ENCODE data around the gene MALT1.

DNA sequence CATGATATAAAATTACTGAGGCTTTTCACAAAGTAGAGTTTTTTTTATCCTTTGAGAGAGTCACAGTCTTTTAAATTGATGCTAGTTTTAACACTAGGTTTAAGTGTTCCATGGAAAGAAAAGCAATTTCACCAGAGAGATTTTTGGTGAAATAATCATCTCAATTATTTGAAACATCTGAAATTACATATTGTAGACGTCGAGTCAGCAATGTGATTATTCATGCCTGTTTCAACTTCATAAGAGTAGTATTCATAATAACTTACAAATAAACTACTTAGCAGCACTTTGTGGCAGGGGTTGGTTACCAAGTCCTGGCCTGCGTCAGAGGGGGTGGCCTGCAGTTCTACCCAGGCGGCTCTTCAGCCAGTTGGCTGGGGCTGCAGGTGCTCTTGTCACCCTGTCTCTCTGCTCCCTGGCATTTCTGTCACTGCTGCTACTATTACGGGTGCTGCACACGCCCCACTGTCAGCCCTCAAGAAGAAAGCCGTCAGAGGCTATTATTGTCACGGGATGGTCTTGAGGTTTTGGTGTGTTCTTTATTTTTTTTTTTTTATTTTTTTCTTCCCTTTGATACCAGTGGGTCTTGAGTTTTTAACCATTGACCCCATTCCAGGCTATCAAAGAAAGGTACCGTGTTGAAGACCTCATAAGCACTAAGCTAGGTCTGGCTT, 50.4 kb downstream of the MALT1 start:
- TF ChIP-seq, protein P1, sequence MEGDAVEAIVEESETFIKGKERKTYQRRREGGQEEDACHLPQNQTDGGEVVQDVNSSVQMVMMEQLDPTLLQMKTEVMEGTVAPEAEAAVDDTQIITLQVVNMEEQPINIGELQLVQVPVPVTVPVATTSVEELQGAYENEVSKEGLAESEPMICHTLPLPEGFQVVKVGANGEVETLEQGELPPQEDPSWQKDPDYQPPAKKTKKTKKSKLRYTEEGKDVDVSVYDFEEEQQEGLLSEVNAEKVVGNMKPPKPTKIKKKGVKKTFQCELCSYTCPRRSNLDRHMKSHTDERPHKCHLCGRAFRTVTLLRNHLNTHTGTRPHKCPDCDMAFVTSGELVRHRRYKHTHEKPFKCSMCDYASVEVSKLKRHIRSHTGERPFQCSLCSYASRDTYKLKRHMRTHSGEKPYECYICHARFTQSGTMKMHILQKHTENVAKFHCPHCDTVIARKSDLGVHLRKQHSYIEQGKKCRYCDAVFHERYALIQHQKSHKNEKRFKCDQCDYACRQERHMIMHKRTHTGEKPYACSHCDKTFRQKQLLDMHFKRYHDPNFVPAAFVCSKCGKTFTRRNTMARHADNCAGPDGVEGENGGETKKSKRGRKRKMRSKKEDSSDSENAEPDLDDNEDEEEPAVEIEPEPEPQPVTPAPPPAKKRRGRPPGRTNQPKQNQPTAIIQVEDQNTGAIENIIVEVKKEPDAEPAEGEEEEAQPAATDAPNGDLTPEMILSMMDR (IDR thresholded peaks at IDR 0.05; ENCODE audit: low read depth, low read length) = no peak
- TF ChIP-seq POLR2A (IDR thresholded peaks at IDR 0.05; ENCODE audit: extremely low read depth, insufficient read length) = no peak
- TF ChIP-seq, protein P2, sequence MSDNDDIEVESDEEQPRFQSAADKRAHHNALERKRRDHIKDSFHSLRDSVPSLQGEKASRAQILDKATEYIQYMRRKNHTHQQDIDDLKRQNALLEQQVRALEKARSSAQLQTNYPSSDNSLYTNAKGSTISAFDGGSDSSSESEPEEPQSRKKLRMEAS (IDR thresholded peaks at IDR 0.05; ENCODE audit: low read depth, low read length) = no peak

Measured in NB4 (cell line).